ENCODE results near the gene VTI1A. TPM values are rescaled to one million over a fixed set of nuclear protein-coding genes. Genes with fewer than 3 reads are reported as not detected.

VTI1A gene
- total RNA-seq, 2 donors from 2014 or later, result 21.0 to 29.6 TPM

- no peak overlapping the region for H3K4me3 ChIP-seq
- H3K4me1 ChIP-seq, result no peaks in the 10 kb centered on the region
- no peak for TF ChIP-seq CTCF (IDR thresholded peaks at IDR 0.05)
- H3K27me3 ChIP-seq, result no peaks in the 10 kb centered on the region
- H3K9me3 ChIP-seq, result no peaks in the 10 kb centered on the region
- H3K27ac ChIP-seq, result no peak overlapping the region
- no peaks in the 10 kb centered on the region for H3K36me3 ChIP-seq
- no peak for DNase-seq (ENCODE audit: low spot score)
Measured at GRCh38 chr10:112637901-112638300, 190.9 kb downstream of the VTI1A start.

GRCh38 chr10:112639298-112639697 lies 192.3 kb downstream of the VTI1A start:
- H3K4me3 ChIP-seq, result no peak overlapping the region

GRCh38 chr10:112640638-112641037 lies 193.6 kb downstream of the VTI1A start:
- no peak overlapping the region for H3K27ac ChIP-seq
- H3K4me3 ChIP-seq, result no peak overlapping the region
- no peaks in the 10 kb centered on the region for H3K27me3 ChIP-seq
- DNase-seq (ENCODE audit: low spot score), result no peak
- TF ChIP-seq CTCF (IDR thresholded peaks at IDR 0.05), result no peak
- H3K9me3 ChIP-seq, result no peaks in the 10 kb centered on the region
- H3K4me1 ChIP-seq, result no peaks in the 10 kb centered on the region
- H3K36me3 ChIP-seq, result no peaks in the 10 kb centered on the region

More at GRCh38 chr10:112639298-112639697, 192.3 kb downstream of the VTI1A start:
- H3K27me3 ChIP-seq, result no peaks in the 10 kb centered on the region
- H3K27ac ChIP-seq, result no peak overlapping the region
- no peaks in the 10 kb centered on the region for H3K36me3 ChIP-seq
- no peaks in the 10 kb centered on the region for H3K9me3 ChIP-seq
- DNase-seq (ENCODE audit: low spot score), result no peak
- TF ChIP-seq CTCF (IDR thresholded peaks at IDR 0.05), result no peak
- no peaks in the 10 kb centered on the region for H3K4me1 ChIP-seq

- no peak overlapping the region for H3K27ac ChIP-seq
- no peaks in the 10 kb centered on the region for H3K36me3 ChIP-seq
- H3K27me3 ChIP-seq, result no peaks in the 10 kb centered on the region
- no peak for TF ChIP-seq CTCF (IDR thresholded peaks at IDR 0.05)
- DNase-seq (ENCODE audit: low spot score), result no peak
- no peaks in the 10 kb centered on the region for H3K9me3 ChIP-seq
- H3K4me1 ChIP-seq, result no peaks in the 10 kb centered on the region
- H3K4me3 ChIP-seq, result no peak overlapping the region
Measured at GRCh38 chr10:112643600-112644264, 196.7 kb downstream of the VTI1A start.

GRCh38 chr10:112644265-112644645 lies 197.2 kb downstream of the VTI1A start:
- TF ChIP-seq CTCF (IDR thresholded peaks at IDR 0.05), result no peak

More at GRCh38 chr10:112644265-112644645, 197.2 kb downstream of the VTI1A start:
- no peak overlapping the region for H3K27ac ChIP-seq
- no peak for DNase-seq (ENCODE audit: low spot score)
- no peaks in the 10 kb centered on the region for H3K36me3 ChIP-seq
- H3K4me1 ChIP-seq, result no peaks in the 10 kb centered on the region
- H3K27me3 ChIP-seq, result no peaks in the 10 kb centered on the region
- H3K9me3 ChIP-seq, result no peaks in the 10 kb centered on the region
- H3K4me3 ChIP-seq, result no peak overlapping the region

Data from right atrium auricular region (tissue), 2 donors.